ENCODE data around the gene PZP. TPM values are rescaled to one million over a fixed set of nuclear protein-coding genes. Genes with fewer than 3 reads are reported as not detected.
"Not testable (repeated sequence)": the region's sequence is repeated elsewhere in the genome, so short reads cannot be mapped to it uniquely, and the experiment has no call there.

Gene PZP
- total and polyA plus RNA-seq, 10 of the 15 experiments (the other 5 are each of a cell fraction or from before 2014, with no cell fraction given): not detected

- CTCF ChIA-PET; H3K9me3 ChIP-seq (replicated peaks; ENCODE audit: control insufficient read depth, insufficient read depth, low read length); SMC1A ChIA-PET (ENCODE audit: uncharacterized antibody, unreplicated experiment); H3K79me2 ChIP-seq (ENCODE audit: control insufficient read depth, insufficient read depth, low read length); H3K4me3 ChIP-seq; intact Hi-C loops (cut with micrococcal nuclease; ENCODE audit: unreplicated experiment); POLR2A ChIA-PET; H3K27ac ChIP-seq (ENCODE audit: control insufficient read depth, insufficient read depth); H3K27me3 ChIP-seq (replicated peaks in 1 of 2; ENCODE audit: control insufficient read depth in 2 of 2, insufficient read depth in 2 of 2, low read length in 1 of 2); BruUV-seq (replicated peaks); ATAC-seq; H4K20me1 ChIP-seq (ENCODE audit: control insufficient read depth, insufficient read depth); FAIRE-seq; RAD21 ChIA-PET (ENCODE audit: unreplicated experiment); H3K9ac ChIP-seq (ENCODE audit: control insufficient read depth, insufficient read depth, low read length); DNase-seq (ENCODE audit: low read depth, low spot score); H2AFZ ChIP-seq (ENCODE audit: control insufficient read depth, low read depth, low read length); in situ Hi-C loops (cut with MboI); H3K36me3 ChIP-seq (ENCODE audit: control insufficient read depth in 2 of 2, insufficient read depth in 2 of 2, low read length in 1 of 2); H3K4me2 ChIP-seq (ENCODE audit: control insufficient read depth, insufficient read depth); H3K4me1 ChIP-seq (ENCODE audit: control insufficient read depth, insufficient read depth, low read length): not testable (repeated sequence)
- whole genome bisulfite sequencing (ENCODE audit: insufficient coverage, insufficient replicate concordance, low lambda C conversion rate, missing lambda C conversion rate): 15% methylated on average over 2 of the region's 2 CpGs
Observed at GRCh38 chr12:9139588-9140290, 68.5 kb downstream of the PZP start.

GRCh38 chr12:9135903-9136310, 72.3 kb downstream of the PZP start:
- DNase-seq (ENCODE audit: low read depth, low spot score) (no peak), ATAC-seq (no peak), FAIRE-seq (no peak)
- Histone ChIP-seq H3K79me2 (ENCODE audit: control insufficient read depth, insufficient read depth, low read length) (no peaks in the 10 kb centered on the region), H3K4me1 (ENCODE audit: control insufficient read depth, insufficient read depth, low read length) (no peaks in the 10 kb centered on the region), H3K9me3 (replicated peaks; ENCODE audit: control insufficient read depth, insufficient read depth, low read length) (no peaks in the 10 kb centered on the region), H3K4me3 (no peak overlapping the region), H3K9ac (ENCODE audit: control insufficient read depth, insufficient read depth, low read length) (no peak overlapping the region), H3K36me3 (ENCODE audit: control insufficient read depth in 2 of 2, insufficient read depth in 2 of 2, low read length in 1 of 2) (no peaks in the 10 kb centered on the region), H2AFZ (ENCODE audit: control insufficient read depth, low read depth, low read length) (no peak overlapping the region), H4K20me1 (ENCODE audit: control insufficient read depth, insufficient read depth) (no peaks in the 10 kb centered on the region), H3K27ac (ENCODE audit: control insufficient read depth, insufficient read depth) (no peak overlapping the region), H3K4me2 (ENCODE audit: control insufficient read depth, insufficient read depth) (no peak overlapping the region), H3K27me3 (replicated peaks in 1 of 2; ENCODE audit: control insufficient read depth in 2 of 2, insufficient read depth in 2 of 2, low read length in 1 of 2) (no peaks in the 10 kb centered on the region)
- ChIA-PET CTCF (interaction anchor here (0.8 to 1.5 kb wide), 2 partner anchors 19 to 37 kb away, joined by 4 read pairs; no protein-coding TSS in a partner anchor), RAD21 (ENCODE audit: unreplicated experiment) (no interaction called here), POLR2A (no interaction called here), SMC1A (ENCODE audit: uncharacterized antibody, unreplicated experiment) (interaction anchor here (0.8 kb wide), 1 partner anchor 9 kb away, joined by 3 read pairs; no protein-coding TSS in a partner anchor)
- BruUV-seq (replicated peaks): no TSS peak
- in situ Hi-C loops (cut with MboI): no loop called here
- no peak for TF ChIP-seq MTA2 (IDR thresholded peaks at IDR 0.05; ENCODE audit: low read depth)
- TF ChIP-seq ZNF622 (IDR thresholded peaks at IDR 0.05): no peak
- TF ChIP-seq EZH2 (IDR thresholded peaks at IDR 0.05; ENCODE audit: borderline replicate concordance, control insufficient read depth, low read depth, low read length): no peak
- TF ChIP-seq NBN (IDR thresholded peaks at IDR 0.05): no peak
- TF ChIP-seq RB1 (IDR thresholded peaks at IDR 0.05; ENCODE audit: borderline replicate concordance): no peak
- TF ChIP-seq SIX5 (IDR thresholded peaks at IDR 0.05; ENCODE audit: low read depth, low read length, severe bottlenecking): no peak
- no peak for TF ChIP-seq FOXM1 (IDR thresholded peaks at IDR 0.05; ENCODE audit: low read depth, low read length)
- no peak for TF ChIP-seq DPF2 (IDR thresholded peaks at IDR 0.05)
- no peak for TF ChIP-seq SREBF1 (IDR thresholded peaks at IDR 0.05; ENCODE audit: low read length)
- no peak for TF ChIP-seq BHLHE40 (IDR thresholded peaks at IDR 0.05; ENCODE audit: borderline replicate concordance in 1 of 2, low read depth in 2 of 2, low read length in 1 of 2)
- no peak for TF ChIP-seq CREB1 (IDR thresholded peaks at IDR 0.05; ENCODE audit: low read depth)
- no peak for TF ChIP-seq BMI1 (IDR thresholded peaks at IDR 0.05; ENCODE audit: borderline replicate concordance)
- no peak for TF ChIP-seq USF2 (IDR thresholded peaks at IDR 0.05; ENCODE audit: borderline replicate concordance, low read depth, low read length)
- TF ChIP-seq HDAC6 (IDR thresholded peaks at IDR 0.05; ENCODE audit: unreplicated experiment): no peak
- TF ChIP-seq POLR2AphosphoS5 (IDR thresholded peaks at IDR 0.05; ENCODE audit: low read length): no peak
- TF ChIP-seq MTA3 (IDR thresholded peaks at IDR 0.05; ENCODE audit: borderline replicate concordance, low read length): no peak
- no peak for TF ChIP-seq ETV6 (conservative IDR thresholded peaks at IDR 0.05 in 1 of 2, IDR thresholded peaks at IDR 0.05 in 1 of 2; ENCODE audit: borderline replicate concordance in 1 of 2, low read depth in 1 of 2)
- no peak for TF ChIP-seq NR2F1 (conservative IDR thresholded peaks at IDR 0.05)
- no peak for TF ChIP-seq KDM1A (IDR thresholded peaks at IDR 0.05; ENCODE audit: borderline replicate concordance)
- intact Hi-C loops (cut with micrococcal nuclease; ENCODE audit: unreplicated experiment): no loop called here
- WGBS (ENCODE audit: insufficient coverage, insufficient replicate concordance, low lambda C conversion rate, missing lambda C conversion rate): 48% methylated on average over 5 of the region's 5 CpGs
